ENCODE results near the gene ZNRF3.

- no peak for TF ChIP-seq CTCF (IDR thresholded peaks at IDR 0.05)
- no peak for TF ChIP-seq POLR2A (IDR thresholded peaks at IDR 0.05)
These were observed 78.7 kb downstream of the ZNRF3 start for GRCh38 chr22:28962042-28962554.

Data from body of pancreas (tissue), 4 donors.